Parathyroid adenoma (tissue), 2 donors: ENCODE results near the gene ASIC2.

ENCODE experiments used
- H2AFZ ChIP-seq: fragments of 300-600 bp; sonication (generic); one replicate; pipeline ENCODE4 v1.7.0; 2017; ENCODE audit warnings: antibody characterized with exemption, mild to moderate bottlenecking
- H3K27ac ChIP-seq: fragments of 300-600 bp; sonication (generic); one replicate; pipeline ENCODE4 v1.7.0; 2017
- H3K27me3 ChIP-seq: fragments of 300-600 bp; sonication (generic); one replicate; pipeline ENCODE4 v1.7.0; 2017; ENCODE audit warnings: low read length; ENCODE audit not compliant: control insufficient read depth, insufficient read depth
- H3K36me3 ChIP-seq: fragments of 300-600 bp; sonication (generic); one replicate; pipeline ENCODE4 v1.7.0; 2017; ENCODE audit warnings: low read length; ENCODE audit not compliant: control insufficient read depth, insufficient read depth
- H3K4me1 ChIP-seq: fragments of 300-600 bp; sonication (generic); one replicate; pipeline ENCODE4 v1.7.0; 2017; ENCODE audit warnings: control low read depth
- H3K4me2 ChIP-seq: fragments of 300-600 bp; sonication (generic); one replicate; pipeline ENCODE4 v1.7.0; 2017; ENCODE audit warnings: low read length
- H3K4me3 ChIP-seq: fragments of 300-600 bp; sonication (generic); one replicate; pipeline ENCODE4 v1.7.0; 2017; ENCODE audit warnings: low read depth, low read length
- H3K79me2 ChIP-seq: fragments of 300-600 bp; sonication (generic); one replicate; pipeline ENCODE4 v1.7.0; 2017; ENCODE audit warnings: control low read depth
- H3K9ac ChIP-seq: fragments of 300-600 bp; sonication (generic); one replicate; pipeline ENCODE4 v1.7.0; 2017; ENCODE audit warnings: mild to moderate bottlenecking
- H3K9me3 ChIP-seq: fragments of 300-600 bp; sonication (generic); one replicate; pipeline ENCODE4 v1.7.0; 2017; ENCODE audit warnings: low read length; ENCODE audit not compliant: control insufficient read depth
- CTCF ChIP-seq: fragments of 300-600 bp; sonication (generic); IDR thresholded peaks from one replicate; pipeline ENCODE4 v1.7.0; 2017; ENCODE audit warnings: antibody characterized with exemption, mild to moderate bottlenecking
- donor health status: primary hyperparathyroidism.

The ASIC2 gene

GRCh38 chr17:33016920-33017319 lies 276.2 kb downstream of the ASIC2 start:
- no peak for TF ChIP-seq CTCF

GRCh38 chr17:33015716-33016346 lies 277.3 kb downstream of the ASIC2 start:
- TF ChIP-seq CTCF: no peak
- Histone ChIP-seq H3K27me3 (no peaks in the 10 kb centered on the region), H3K9me3 (no peaks in the 10 kb centered on the region), H3K4me2 (no peak overlapping the region), H2AFZ (no peak overlapping the region), H3K9ac (no peak overlapping the region), H3K36me3 (no peaks in the 10 kb centered on the region), H3K4me3 (no peak overlapping the region), H3K4me1 (no peaks in the 10 kb centered on the region), H3K27ac (no peak overlapping the region), H3K79me2 (no peaks in the 10 kb centered on the region)

More at GRCh38 chr17:33016920-33017319, 276.2 kb downstream of the ASIC2 start:
- H3K27me3 ChIP-seq: no peaks in the 10 kb centered on the region
- no peak overlapping the region for H2AFZ ChIP-seq
- no peaks in the 10 kb centered on the region for H3K4me1 ChIP-seq
- H3K9ac ChIP-seq: no peak overlapping the region
- H3K4me3 ChIP-seq: no peak overlapping the region
- no peak overlapping the region for H3K4me2 ChIP-seq
- no peaks in the 10 kb centered on the region for H3K36me3 ChIP-seq
- H3K79me2 ChIP-seq: no peaks in the 10 kb centered on the region
- H3K27ac ChIP-seq: no peak overlapping the region
- H3K9me3 ChIP-seq: no peaks in the 10 kb centered on the region

DNA sequence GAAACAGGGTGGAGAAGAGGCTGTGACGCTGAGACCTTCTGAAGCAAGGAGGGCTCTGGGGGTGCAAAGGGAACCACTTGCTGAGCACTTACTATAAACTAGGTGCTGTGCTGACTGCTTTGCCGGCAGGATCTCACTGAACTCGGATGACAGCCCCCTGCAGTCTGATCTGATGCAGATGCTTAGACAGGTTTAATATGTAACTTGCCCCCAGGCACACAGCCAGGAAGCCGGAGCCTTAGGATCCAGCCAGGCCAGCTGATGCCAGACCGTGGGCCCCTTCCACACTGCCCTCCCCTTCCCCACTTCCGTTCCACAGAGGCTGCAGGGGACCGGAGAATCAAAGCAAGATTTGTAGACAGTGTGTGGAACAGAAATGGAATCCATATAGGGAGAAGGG lies 278.3 kb downstream of the ASIC2 start:
- TF ChIP-seq CTCF: no peak

GRCh38 chr17:33013596-33014375 lies 279.3 kb downstream of the ASIC2 start:
- Histone ChIP-seq H2AFZ (no peak overlapping the region), H3K27ac (no peak overlapping the region), H3K4me3 (no peak overlapping the region), H3K4me1 (no peaks in the 10 kb centered on the region), H3K4me2 (no peak overlapping the region), H3K79me2 (no peaks in the 10 kb centered on the region), H3K9me3 (no peaks in the 10 kb centered on the region), H3K27me3 (no peaks in the 10 kb centered on the region), H3K9ac (no peak overlapping the region), H3K36me3 (no peaks in the 10 kb centered on the region)
- no peak for TF ChIP-seq CTCF

More for the DNA sequence above, 278.3 kb downstream of the ASIC2 start:
- H3K27ac ChIP-seq: no peak overlapping the region
- no peaks in the 10 kb centered on the region for H3K4me1 ChIP-seq
- no peaks in the 10 kb centered on the region for H3K79me2 ChIP-seq
- H3K4me2 ChIP-seq: no peak overlapping the region
- no peak overlapping the region for H3K4me3 ChIP-seq
- no peak overlapping the region for H2AFZ ChIP-seq
- no peaks in the 10 kb centered on the region for H3K27me3 ChIP-seq
- no peak overlapping the region for H3K9ac ChIP-seq
- H3K9me3 ChIP-seq: no peaks in the 10 kb centered on the region
- H3K36me3 ChIP-seq: no peaks in the 10 kb centered on the region
